COLO668 (cell line): ENCODE data around the gene RGS17.
A peak's percentile ranks its signal among the peaks of the same experiment; 100 is the strongest.
"Not testable (repeated sequence)": the region's sequence is repeated elsewhere in the genome, so short reads cannot be mapped to it uniquely, and the experiment has no call there.

Experiments
- DNase-seq: peaks from one replicate; lab custom pipeline; 2025; ENCODE audit not compliant: unreplicated experiment; lab: John Stamatoyannopoulos, UW

RGS17 gene

GRCh38 chr6:153131037-153131981 is at the start of gene RGS17:
TSS of gene RGS17 (minus strand) at chr6:153131282. CDS start at chr6:153044018, 87,264 bp downstream.
- peak; percentile 70 for DNase-seq

GRCh38 chr6:153172815-153173214 is 41.7 kb upstream of the RGS17 start:
- DNase-seq = peak; percentile 5

- DNase-seq = no peak
These were observed 39.4 kb upstream of the RGS17 start for GRCh38 chr6:153170511-153170910.

GRCh38 chr6:153167907-153168306 is 36.8 kb upstream of the RGS17 start:
- no peak for DNase-seq

GRCh38 chr6:153167061-153167891 is 36.2 kb upstream of the RGS17 start:
- no peak for DNase-seq

- no peak for DNase-seq
These were observed 31.6 kb upstream of the RGS17 start for GRCh38 chr6:153162646-153163045.

- DNase-seq = no peak
These were observed 31.1 kb upstream of the RGS17 start for GRCh38 chr6:153162172-153162571.

- DNase-seq = no peak
These were observed 29.1 kb upstream of the RGS17 start for GRCh38 chr6:153160221-153160620.

GRCh38 chr6:153150752-153151440 is 19.8 kb upstream of the RGS17 start:
- DNase-seq = peak; percentile 85

GRCh38 chr6:153150371-153150751 is 19.3 kb upstream of the RGS17 start:
- DNase-seq = peak; percentile 64

- peak; percentile 71 for DNase-seq
These were observed 18.8 kb upstream of the RGS17 start for GRCh38 chr6:153149891-153150290.

GRCh38 chr6:153146413-153146812 is 15.3 kb upstream of the RGS17 start:
- no peak for DNase-seq

GRCh38 chr6:153145591-153145990 is 14.5 kb upstream of the RGS17 start:
- DNase-seq = peak; percentile 88

GRCh38 chr6:153143200-153143599 is 12.1 kb upstream of the RGS17 start:
- DNase-seq = no peak

GRCh38 chr6:153140299-153140698 is 9.2 kb upstream of the RGS17 start:
- DNase-seq = peak; percentile 91

GRCh38 chr6:153138930-153139329 is 7.8 kb upstream of the RGS17 start:
- DNase-seq = no peak

GRCh38 chr6:153135681-153136080 is 4.6 kb upstream of the RGS17 start:
- no peak for DNase-seq

- DNase-seq = not testable (repeated sequence)
These were observed 2.6 kb upstream of the RGS17 start for GRCh38 chr6:153133667-153134066.

GRCh38 chr6:153130515-153131036 is 506 bp downstream of the RGS17 start:
- DNase-seq = peak; percentile 37

- DNase-seq = peak; percentile 47
These were observed 1.1 kb downstream of the RGS17 start for GRCh38 chr6:153129873-153130514.
